GM12878 (cell line): ENCODE results near the gene TINCR. TPM values are rescaled to one million over a fixed set of nuclear protein-coding genes. Genes with fewer than 3 reads are reported as not detected.

ENCODE experiments used
- ATAC-seq: fragments of 200-7000 bp; cut with Tn5 transposase; 3 replicates; pipeline ENCODE4 v1.9.1; 2020; ENCODE audit warnings: mild to moderate bottlenecking, moderate library complexity
- BruUV-seq: library from RNA; stranded (reverse); fragments of 400-500 nt; replicated peaks from 2 replicates; lab custom pipeline; 2021; lab: Mats Ljungman, UMichigan
- CTCF ChIA-PET: fragments of 300-600 bp; sonication (Branson Sonifier 250); formaldehyde crosslinking; extraction: SDS; loops from one replicate; lab custom pipeline; 2021; ENCODE audit warnings: inconsistent platforms; lab: Yijun Ruan, JAX
- POLR2A ChIA-PET: fragments of 350-600 bp; formaldehyde crosslinking; extraction: SDS; loops from one replicate; lab custom pipeline; 2021; ENCODE audit warnings: inconsistent platforms; lab: Charles Lee
- RAD21 ChIA-PET: fragments of 300-600 bp; sonication (Branson Sonifier 250); formaldehyde crosslinking; loops from one replicate; lab custom pipeline; 2023; ENCODE audit warnings: antibody characterized with exemption; ENCODE audit not compliant: unreplicated experiment; lab: Charles Lee
- SMC1A ChIA-PET: fragments of 300-600 bp; sonication (Branson Sonifier 250); formaldehyde crosslinking; loops from one replicate; lab custom pipeline; 2023; ENCODE audit not compliant: unreplicated experiment, uncharacterized antibody; lab: Charles Lee
- DNase-seq: peaks from one replicate; pipeline ENCODE4 v3.0.0-alpha.2; 2011; ENCODE audit warnings: low read depth, low spot score
- FAIRE-seq: peaks from 3 replicates; lab custom pipeline; 2011; peaks lifted over from hg19 to GRCh38; lab: Jason Lieb, UNC
- H2AFZ ChIP-seq: 2 replicates; pipeline ENCODE4 v1.6.0; 2011; ENCODE audit warnings: low read depth, low read length, control low read depth; ENCODE audit not compliant: control insufficient read depth
- H3K27ac ChIP-seq: 2 replicates; pipeline ENCODE4 v1.5.1; 2011; ENCODE audit warnings: control low read depth; ENCODE audit not compliant: control insufficient read depth, insufficient read depth
- H3K27me3 ChIP-seq, 2 experiments: replicated peaks in 1 of 2; 2 replicates each; pipeline versions ENCODE4 v1.6.0 to v1.6.1; 2011; ENCODE audit warnings: low read length in 1 of 2; ENCODE audit not compliant: control insufficient read depth in 2 of 2, insufficient read depth in 2 of 2
- H3K36me3 ChIP-seq, 2 experiments: 2 replicates each; pipeline ENCODE4 v1.5.1; 2011; ENCODE audit warnings: low read length in 1 of 2; ENCODE audit not compliant: control insufficient read depth in 2 of 2, insufficient read depth in 2 of 2
- H3K4me1 ChIP-seq: 2 replicates; pipeline ENCODE4 v1.6.1; 2011; ENCODE audit warnings: mild to moderate bottlenecking, low read length, moderate library complexity, mixed read lengths; ENCODE audit not compliant: control insufficient read depth, insufficient read depth
- H3K4me2 ChIP-seq: 2 replicates; pipeline ENCODE4 v1.6.0; 2011; ENCODE audit warnings: control low read depth; ENCODE audit not compliant: control insufficient read depth, insufficient read depth
- H3K4me3 ChIP-seq: fragments of 200-600 bp; sonication (generic); 2 replicates; pipeline ENCODE4 v1.5.1; 2016
- H3K79me2 ChIP-seq: 2 replicates; pipeline ENCODE4 v1.6.0; 2011; ENCODE audit warnings: low read length; ENCODE audit not compliant: control insufficient read depth, insufficient read depth
- H3K9ac ChIP-seq: 2 replicates; pipeline ENCODE4 v1.8.0; 2011; ENCODE audit warnings: low read length, control low read depth, mixed read lengths; ENCODE audit not compliant: control insufficient read depth, insufficient read depth
- H3K9me3 ChIP-seq: replicated peaks from 3 replicates; pipeline ENCODE4 v1.5.1; 2011; ENCODE audit warnings: mild to moderate bottlenecking, low read length; ENCODE audit not compliant: control insufficient read depth, insufficient read depth
- H4K20me1 ChIP-seq: 2 replicates; pipeline ENCODE4 v1.6.0; 2011; ENCODE audit not compliant: control insufficient read depth, insufficient read depth
- BCL11A ChIP-seq: IDR thresholded peaks from 2 replicates; pipeline ENCODE4 v1.6.1; 2011; ENCODE audit warnings: low read depth, low read length
- BCL3 ChIP-seq: IDR thresholded peaks from 2 replicates; pipeline ENCODE4 v1.6.1; 2011; ENCODE audit warnings: borderline replicate concordance, low read depth, mild to moderate bottlenecking, moderate library complexity, low read length; ENCODE audit not compliant: insufficient read depth, poor library complexity, severe bottlenecking
- CBX3 ChIP-seq: fragments of 200-600 bp; sonication (generic); IDR thresholded peaks from 2 replicates; pipeline ENCODE4 v1.6.1; 2016; ENCODE audit warnings: low read depth, borderline replicate concordance
- FOS ChIP-seq: IDR thresholded peaks from 3 replicates; pipeline ENCODE4 v1.6.1; 2011; ENCODE audit warnings: borderline replicate concordance; ENCODE audit not compliant: insufficient read length; ENCODE audit errors: extremely low read depth
- FOXM1 ChIP-seq: IDR thresholded peaks from 2 replicates; pipeline ENCODE4 v1.6.1; 2012; ENCODE audit warnings: low read depth, mild to moderate bottlenecking, inconsistent platforms, low read length, moderate library complexity
- HDAC6 ChIP-seq: fragments of 200-600 bp; sonication (generic); IDR thresholded peaks from one replicate; pipeline ENCODE4 v1.8.0; 2017; ENCODE audit warnings: antibody characterized with exemption; ENCODE audit not compliant: unreplicated experiment
- MTA2 ChIP-seq: fragments of 450-650 bp; IDR thresholded peaks from 2 replicates; pipeline ENCODE4 v1.6.1; 2016; ENCODE audit warnings: low read depth, mild to moderate bottlenecking, moderate library complexity
- MYB ChIP-seq: fragments of 150-350 bp; IDR thresholded peaks from 2 replicates; pipeline ENCODE4 v1.6.1; 2014; ENCODE audit warnings: mild to moderate bottlenecking, low read depth, low read length, borderline replicate concordance
- NFYB ChIP-seq: IDR thresholded peaks from 2 replicates; pipeline ENCODE4 v1.6.1; 2011; ENCODE audit warnings: low read depth, mild to moderate bottlenecking, low read length, improper control_type of control experiment, moderate library complexity; ENCODE audit not compliant: insufficient read depth
- RAD21 ChIP-seq: IDR thresholded peaks from 2 replicates; pipeline ENCODE4 v1.6.1; 2011; ENCODE audit warnings: mild to moderate bottlenecking, low read depth, low read length, moderate library complexity; ENCODE audit not compliant: insufficient read depth
- USF1 ChIP-seq: IDR thresholded peaks from 2 replicates; pipeline ENCODE4 v1.6.1; 2011; ENCODE audit warnings: borderline replicate concordance, low read depth, mild to moderate bottlenecking, moderate library complexity, mixed read lengths, low read length; ENCODE audit not compliant: insufficient read depth; ENCODE audit errors: extremely low read length
- WRNIP1 ChIP-seq: IDR thresholded peaks from 2 replicates; pipeline ENCODE4 v1.6.1; 2011; ENCODE audit warnings: low read depth, low read length, improper control_type of control experiment, borderline replicate concordance
- YY1 ChIP-seq: IDR thresholded peaks from 2 replicates; pipeline ENCODE4 v1.6.1; 2011; ENCODE audit warnings: low read depth, mild to moderate bottlenecking, low read length
- WGBS: methylation state at CpG from one replicate; pipeline ENCODE4 v1.1.6; 2016; ENCODE audit warnings: low lambda C conversion rate; ENCODE audit not compliant: insufficient replicate concordance, insufficient coverage; ENCODE audit errors: missing lambda C conversion rate; 5-methylcytosine and 5-hydroxymethylcytosine counted together
- in situ Hi-C: fragments of 300-500 bp; cut with MboI; formaldehyde crosslinking; loops from 9 replicates; pipeline ENCODE4 v1.14.3; 2018; ENCODE audit warnings: mixed read lengths
- intact Hi-C: fragments of 100-400 bp; cut with micrococcal nuclease; formaldehyde crosslinking; loops from one replicate; pipeline ENCODE4 v1.14.2; 2022; ENCODE audit not compliant: unreplicated experiment
- polyA plus RNA-seq, 11 experiments: library from polyadenylated mRNA; depleted of rRNA in 4 of 11; unstranded in 6 of 11; stranded (reverse) in 5 of 11; fragments of >200 nt; fragmentation: Nextera tagmentation in 4 of 11; fragmentation: Illumina TruSeq in 1 of 11; extraction: Ambion mirVana in 4 of 11; extraction: Trizol in 1 of 11; gene quantifications; 1 replicate in 1 of 11; 2 replicates in 10 of 11; pipeline versions ENCODE4 v1.2.1 to v1.2.3, GENCODE V29; 2011 to 2016; ENCODE audit warnings: inconsistent platforms in 2 of 11, missing spikeins in 2 of 11, low read depth in 1 of 11
- total RNA-seq, 4 experiments: library from RNA; depleted of rRNA in 3 of 4; stranded (reverse); fragments of >200 nt in 3 of 4; fragmentation: Illumina TruSeq in 1 of 4; extraction: Trizol in 1 of 4; gene quantifications; 2 replicates each; pipeline versions ENCODE4 v1.2.1 to v1.2.3, GENCODE V29; 2013 to 2021

TINCR gene
- total and polyA plus RNA-seq, 10 of the 15 experiments (the other 5 are each of a cell fraction or from before 2014, with no cell fraction given): 0.02 to 0.36 (median 0.06) TPM; not detected in 3

GRCh38 chr19:5578097-5578846, 10.5 kb upstream of the TINCR start (continued):
- TF ChIP-seq HDAC6: no peak
- no peak for TF ChIP-seq MTA2
- TF ChIP-seq FOS: no peak
- TF ChIP-seq YY1: peak; percentile 65; the same call in 1 of the 2 replicates

- ChIA-PET RAD21 (no interaction called here), POLR2A (no interaction called here), CTCF (interaction anchor here (0.6 kb wide), 1 partner anchor 108 kb away, joined by 5 read pairs; no protein-coding TSS in a partner anchor), SMC1A (no interaction called here)
- Histone ChIP-seq H3K4me1 (no peaks in the 10 kb centered on the region), H4K20me1 (no peaks in the 10 kb centered on the region), H3K27ac (no peak overlapping the region), H3K9ac (no peak overlapping the region), H3K27me3 (no peaks in the 10 kb centered on the region), H3K79me2 (no peaks in the 10 kb centered on the region), H2AFZ (no peak overlapping the region), H3K4me3 (no peak overlapping the region), H3K4me2 (no peak overlapping the region), H3K36me3 (no peaks in the 10 kb centered on the region; a peak in 1 of 4 replicates), H3K9me3 (no peaks in the 10 kb centered on the region)
- no TSS peak for BruUV-seq
- WGBS: 52% methylated on average over 6 of the region's 6 CpGs
- intact Hi-C loops: no loop called here
- no peak for DNase-seq
- no peak for ATAC-seq
- in situ Hi-C loops: loop anchor here (5.0 kb wide), 1 partner anchor 518 kb away; no protein-coding TSS in a partner anchor
- TF ChIP-seq WRNIP1 (no peak), FOXM1 (no peak), NFYB (no peak), MYB (no peak), RAD21 (no peak), CBX3 (no peak), USF1 (no peak), BCL3 (no peak), BCL11A (no peak)
- FAIRE-seq: no peak
These were observed 7.8 kb upstream of the TINCR start for GRCh38 chr19:5575590-5575989.
